ENCODE data around the gene POTEF.
A peak's percentile ranks its signal among the peaks of the same experiment; 100 is the strongest.
"Not testable (repeated sequence)": the region's sequence is repeated elsewhere in the genome, so short reads cannot be mapped to it uniquely, and the experiment has no call there.

Gene POTEF

DNA sequence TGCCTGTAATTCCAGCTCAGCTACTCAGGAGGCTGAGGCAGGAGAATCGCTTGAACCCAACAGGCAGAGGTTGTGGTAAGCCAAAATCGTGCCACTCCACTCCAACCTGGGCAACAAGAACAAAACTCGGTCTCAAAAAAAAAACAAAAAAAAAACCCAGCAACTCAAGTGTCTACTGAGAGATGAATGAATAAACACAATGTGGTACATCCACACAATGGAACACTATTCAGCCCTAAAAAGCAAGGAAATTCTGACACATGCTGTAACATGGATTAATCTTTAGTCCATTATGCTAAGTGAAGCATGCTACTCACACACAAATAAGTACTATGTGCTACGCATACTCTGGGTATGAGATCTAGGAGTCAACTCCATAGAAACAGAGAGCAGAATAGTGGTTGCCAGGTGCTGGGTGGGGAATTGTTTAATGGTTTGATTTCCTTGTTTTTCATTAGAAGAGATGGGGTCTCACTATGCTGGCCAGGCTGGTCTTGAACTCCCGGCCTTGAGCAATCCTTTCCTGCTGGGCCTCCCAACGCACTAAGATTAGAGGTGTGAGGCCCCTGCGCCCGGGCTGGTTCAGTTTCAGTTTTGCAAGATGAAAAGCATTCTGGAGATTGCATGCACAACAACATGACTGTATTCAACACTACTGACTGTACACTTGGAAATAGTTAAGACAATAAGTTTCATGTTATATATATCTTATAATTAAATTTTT, 36.4 kb upstream of the POTEF start:
- H3K4me1 ChIP-seq (ENCODE audit: control insufficient read depth, low read depth, low read length), result no peaks in the 10 kb centered on the region
- H2BK120ac ChIP-seq (ENCODE audit: low read depth, low read length), result no peak overlapping the region
- H3K27me3 ChIP-seq (ENCODE audit: insufficient read depth, low read length, poor library complexity), result no peaks in the 10 kb centered on the region
- H2AK5ac ChIP-seq (ENCODE audit: low read length), result no peak overlapping the region
- no peak overlapping the region for H4K5ac ChIP-seq (ENCODE audit: low read length)
- H3K27ac ChIP-seq (ENCODE audit: low read depth, low read length), result no peak overlapping the region
- H2BK15ac ChIP-seq (replicated peaks; ENCODE audit: low read depth), result no peak overlapping the region
- H3K79me2 ChIP-seq (ENCODE audit: control insufficient read depth, insufficient read depth, low read length), result no peaks in the 10 kb centered on the region
- peaks cover 4% of the 10 kb centered on the region for H3K36me3 ChIP-seq (ENCODE audit: control insufficient read depth, insufficient read depth, low read length)
- no peak overlapping the region for H3K4me3 ChIP-seq (ENCODE audit: low read length)
- no peak overlapping the region for H3K18ac ChIP-seq (ENCODE audit: low read length)
- no peak overlapping the region for H3K9ac ChIP-seq (ENCODE audit: low read length)
- no peak overlapping the region for H3K23ac ChIP-seq (ENCODE audit: low read length)
- no peaks in the 10 kb centered on the region for H3K79me1 ChIP-seq (ENCODE audit: low read length)
- no CpG with 5 or more reads among the region's 8 CpGs for WGBS (ENCODE audit: extremely low coverage, insufficient coverage, low lambda C conversion rate)
- DNase-seq, result no peak
- H3K4me2 ChIP-seq (ENCODE audit: low read length), result no peak overlapping the region
- no peak overlapping the region for H3K4ac ChIP-seq (ENCODE audit: low read depth, low read length)
- no peak overlapping the region for H4K8ac ChIP-seq (ENCODE audit: low read depth, low read length)
- no peak overlapping the region for H3K56ac ChIP-seq (ENCODE audit: low read length)
- no peak overlapping the region for H2BK5ac ChIP-seq (ENCODE audit: low read length)

GRCh38 chr2:130162968-130163367, 33.9 kb upstream of the POTEF start:
- H4K8ac ChIP-seq (ENCODE audit: low read depth, low read length), result no peak overlapping the region
- H4K5ac ChIP-seq (ENCODE audit: low read length), result no peak overlapping the region
- H3K4me2 ChIP-seq (ENCODE audit: low read length), result no peak overlapping the region
- WGBS (ENCODE audit: extremely low coverage, insufficient coverage, low lambda C conversion rate), result no CpG with 5 or more reads among the region's 9 CpGs
- H2BK5ac ChIP-seq (ENCODE audit: low read length), result no peak overlapping the region
- no peak overlapping the region for H2BK120ac ChIP-seq (ENCODE audit: low read depth, low read length)
- no peak overlapping the region for H3K18ac ChIP-seq (ENCODE audit: low read length)
- no peak overlapping the region for H2AK5ac ChIP-seq (ENCODE audit: low read length)
- H3K36me3 ChIP-seq (ENCODE audit: control insufficient read depth, insufficient read depth, low read length), result peaks cover 4% of the 10 kb centered on the region
- no peaks in the 10 kb centered on the region for H3K79me2 ChIP-seq (ENCODE audit: control insufficient read depth, insufficient read depth, low read length)
- H3K4me1 ChIP-seq (ENCODE audit: control insufficient read depth, low read depth, low read length), result no peaks in the 10 kb centered on the region
- no peak overlapping the region for H2BK15ac ChIP-seq (replicated peaks; ENCODE audit: low read depth)
- no peak overlapping the region for H3K23ac ChIP-seq (ENCODE audit: low read length)
- DNase-seq, result no peak
- H3K9ac ChIP-seq (ENCODE audit: low read length), result no peak overlapping the region
- H3K56ac ChIP-seq (ENCODE audit: low read length), result no peak overlapping the region
- no peak overlapping the region for H3K4me3 ChIP-seq (ENCODE audit: low read length)
- H3K27ac ChIP-seq (ENCODE audit: low read depth, low read length), result no peak overlapping the region
- H3K27me3 ChIP-seq (ENCODE audit: insufficient read depth, low read length, poor library complexity), result no peaks in the 10 kb centered on the region
- no peak overlapping the region for H3K4ac ChIP-seq (ENCODE audit: low read depth, low read length)
- H3K79me1 ChIP-seq (ENCODE audit: low read length), result no peaks in the 10 kb centered on the region

DNA sequence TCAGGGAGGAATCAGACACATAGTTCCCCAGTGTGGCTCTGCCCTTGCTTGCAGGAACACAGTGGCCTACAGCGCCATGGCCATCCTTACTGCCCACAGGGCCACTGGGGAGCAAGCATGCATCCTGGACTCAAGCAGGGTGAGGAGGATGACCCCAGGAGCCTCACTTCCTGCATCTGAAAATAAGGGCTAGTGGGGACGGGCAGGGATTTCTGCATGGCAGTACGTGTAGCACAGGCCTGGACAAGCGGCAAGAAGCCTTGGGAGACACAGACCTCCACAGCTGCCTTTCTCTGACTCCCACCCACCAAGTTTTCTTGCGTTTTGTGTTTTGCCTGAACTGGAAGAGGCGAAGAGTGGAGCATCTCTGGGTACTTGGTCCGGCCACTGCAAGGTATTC, 33.5 kb upstream of the POTEF start:
- not testable (repeated sequence) for H2AK5ac ChIP-seq (ENCODE audit: low read length); H4K5ac ChIP-seq (ENCODE audit: low read length); H3K4me2 ChIP-seq (ENCODE audit: low read length); H3K27me3 ChIP-seq (ENCODE audit: insufficient read depth, low read length, poor library complexity); H3K79me1 ChIP-seq (ENCODE audit: low read length); H2BK5ac ChIP-seq (ENCODE audit: low read length); H4K8ac ChIP-seq (ENCODE audit: low read depth, low read length); H3K36me3 ChIP-seq (ENCODE audit: control insufficient read depth, insufficient read depth, low read length); DNase-seq; H3K9ac ChIP-seq (ENCODE audit: low read length); H3K4me1 ChIP-seq (ENCODE audit: control insufficient read depth, low read depth, low read length); H3K79me2 ChIP-seq (ENCODE audit: control insufficient read depth, insufficient read depth, low read length); H3K18ac ChIP-seq (ENCODE audit: low read length); H2BK120ac ChIP-seq (ENCODE audit: low read depth, low read length); H3K23ac ChIP-seq (ENCODE audit: low read length); H3K27ac ChIP-seq (ENCODE audit: low read depth, low read length); H3K4ac ChIP-seq (ENCODE audit: low read depth, low read length); H3K56ac ChIP-seq (ENCODE audit: low read length); H2BK15ac ChIP-seq (replicated peaks; ENCODE audit: low read depth); H3K4me3 ChIP-seq (ENCODE audit: low read length)
- WGBS (ENCODE audit: extremely low coverage, insufficient coverage, low lambda C conversion rate), result no CpG with 5 or more reads among the region's 7 CpGs

DNA sequence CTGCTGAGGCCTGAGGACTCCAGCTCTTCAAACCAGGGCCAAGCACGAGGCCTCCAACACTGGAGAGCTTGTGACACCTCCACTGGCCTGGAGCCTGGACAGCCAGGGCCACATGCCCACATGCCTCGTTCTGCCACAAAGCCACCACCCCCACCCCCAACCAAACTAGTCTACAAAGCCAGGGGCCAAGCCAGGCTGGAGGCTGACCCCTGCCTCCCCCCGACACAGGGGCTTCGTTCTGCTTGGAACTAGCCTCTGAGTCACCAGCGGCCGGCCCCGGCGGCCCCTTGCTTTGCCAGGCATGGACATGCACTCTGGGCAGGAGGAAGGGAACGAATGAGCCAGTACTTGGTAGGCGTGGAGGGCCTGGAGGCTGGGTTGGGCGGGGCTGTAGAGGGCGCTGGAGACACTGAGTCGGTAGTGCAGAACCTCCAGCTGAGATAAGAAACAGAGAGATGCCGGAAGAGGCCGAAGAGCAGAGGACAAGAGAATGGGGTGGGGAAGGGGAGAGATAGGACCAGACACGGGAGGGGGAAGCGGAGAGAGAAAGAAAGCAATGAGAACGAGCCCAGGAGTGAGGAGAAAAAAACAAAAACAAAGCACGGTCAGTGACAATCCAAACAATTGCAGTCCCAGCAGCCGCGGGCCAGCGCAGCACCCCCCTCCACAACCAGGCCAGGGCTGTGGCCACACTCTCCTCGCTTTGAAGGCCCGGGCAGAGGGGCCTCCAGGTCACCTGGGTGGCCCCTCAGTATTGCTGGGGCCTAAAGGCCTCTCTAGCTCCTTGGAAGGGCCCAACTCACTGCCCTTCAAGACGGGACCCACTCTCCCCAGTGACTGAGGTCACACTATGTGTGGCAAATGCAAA, 32.0 kb upstream of the POTEF start:
- WGBS (ENCODE audit: extremely low coverage, insufficient coverage, low lambda C conversion rate), result no CpG with 5 or more reads among the region's 25 CpGs
- peak; percentile 64 for DNase-seq
- not testable (repeated sequence) for H4K8ac ChIP-seq (ENCODE audit: low read depth, low read length)

DNA sequence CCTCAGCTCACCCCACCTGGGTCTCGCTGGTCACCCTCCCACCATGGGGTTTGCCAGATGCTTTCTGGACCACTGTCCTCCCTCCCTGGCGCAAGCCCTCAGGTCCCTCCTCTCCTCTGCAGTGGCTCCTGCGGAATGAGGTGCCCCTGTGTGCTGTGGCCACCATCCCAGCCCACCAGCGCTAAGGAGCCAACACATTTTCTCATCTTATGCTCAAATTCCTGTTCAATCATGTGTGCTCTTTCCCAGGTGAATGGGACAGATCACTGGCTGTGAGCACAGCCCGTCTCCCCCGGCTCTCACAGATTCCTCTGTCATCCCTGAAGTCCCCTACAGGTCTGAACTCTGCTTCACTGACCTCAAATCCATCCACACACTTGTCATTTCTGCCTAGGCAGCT, 31.1 kb upstream of the POTEF start:
- Histone ChIP-seq H2BK15ac (replicated peaks; ENCODE audit: low read depth) (no peak overlapping the region), H3K23ac (ENCODE audit: low read length) (no peak overlapping the region), H2BK120ac (ENCODE audit: low read depth, low read length) (no peak overlapping the region), H4K8ac (ENCODE audit: low read depth, low read length) (no peak overlapping the region), H3K27ac (ENCODE audit: low read depth, low read length) (no peak overlapping the region), H3K27me3 (ENCODE audit: insufficient read depth, low read length, poor library complexity) (no peaks in the 10 kb centered on the region), H3K36me3 (ENCODE audit: control insufficient read depth, insufficient read depth, low read length) (no peaks in the 10 kb centered on the region), H3K4me2 (ENCODE audit: low read length) (no peak overlapping the region), H2AK5ac (ENCODE audit: low read length) (no peak overlapping the region), H3K4me1 (ENCODE audit: control insufficient read depth, low read depth, low read length) (no peaks in the 10 kb centered on the region), H3K4ac (ENCODE audit: low read depth, low read length) (no peak overlapping the region), H3K9ac (ENCODE audit: low read length) (no peak overlapping the region), H3K4me3 (ENCODE audit: low read length) (no peak overlapping the region), H2BK5ac (ENCODE audit: low read length) (no peak overlapping the region), H3K79me1 (ENCODE audit: low read length) (no peaks in the 10 kb centered on the region), H3K18ac (ENCODE audit: low read length) (no peak overlapping the region), H3K79me2 (ENCODE audit: control insufficient read depth, insufficient read depth, low read length) (no peaks in the 10 kb centered on the region), H3K56ac (ENCODE audit: low read length) (no peak overlapping the region), H4K5ac (ENCODE audit: low read length) (no peak overlapping the region)
- no peak for DNase-seq
- WGBS (ENCODE audit: extremely low coverage, insufficient coverage, low lambda C conversion rate), result no CpG with 5 or more reads among the region's 6 CpGs

More for the DNA sequence above, 32.0 kb upstream of the POTEF start:
- H3K79me1 ChIP-seq (ENCODE audit: low read length); H3K18ac ChIP-seq (ENCODE audit: low read length); H4K5ac ChIP-seq (ENCODE audit: low read length); H2AK5ac ChIP-seq (ENCODE audit: low read length); H2BK120ac ChIP-seq (ENCODE audit: low read depth, low read length); H3K27me3 ChIP-seq (ENCODE audit: insufficient read depth, low read length, poor library complexity); H2BK5ac ChIP-seq (ENCODE audit: low read length); H3K4ac ChIP-seq (ENCODE audit: low read depth, low read length); H3K27ac ChIP-seq (ENCODE audit: low read depth, low read length); H3K79me2 ChIP-seq (ENCODE audit: control insufficient read depth, insufficient read depth, low read length); H3K4me3 ChIP-seq (ENCODE audit: low read length); H3K9ac ChIP-seq (ENCODE audit: low read length); H3K4me1 ChIP-seq (ENCODE audit: control insufficient read depth, low read depth, low read length); H3K4me2 ChIP-seq (ENCODE audit: low read length); H3K23ac ChIP-seq (ENCODE audit: low read length); H3K56ac ChIP-seq (ENCODE audit: low read length); H3K36me3 ChIP-seq (ENCODE audit: control insufficient read depth, insufficient read depth, low read length); H2BK15ac ChIP-seq (replicated peaks; ENCODE audit: low read depth): not testable (repeated sequence)
